ENCODE results near the gene ANXA11. TPM values are rescaled to one million over a fixed set of nuclear protein-coding genes. Genes with fewer than 3 reads are reported as not detected.

ANXA11 gene
- total and polyA plus RNA-seq, 2 experiments from 2014 or later, result 42.3 to 70.0 TPM

- H3K4me3 Mint-ChIP-seq, result no peak overlapping the region
- DNase-seq (ENCODE audit: low spot score) (peak; percentile 34), ATAC-seq (peak; percentile 13)
- Histone ChIP-seq H3K9me2 (ENCODE audit: insufficient read depth) (no peaks in the 10 kb centered on the region), H3K36me3 (ENCODE audit: insufficient read depth) (no peaks in the 10 kb centered on the region), H3K27ac (ENCODE audit: low read depth) (no peak overlapping the region), H4K20me1 (replicated peaks; ENCODE audit: insufficient read depth) (no peaks in the 10 kb centered on the region), H3K27me3 (ENCODE audit: insufficient read depth) (peaks cover 22% of the 10 kb centered on the region), H3K4me3 (no peak overlapping the region), H2AFZ (no peak overlapping the region), H3F3A (replicated peaks; ENCODE audit: low read depth) (no peaks in the 10 kb centered on the region), H3K79me2 (replicated peaks; ENCODE audit: insufficient read depth) (no peaks in the 10 kb centered on the region), H3K4me1 (ENCODE audit: insufficient read depth) (peaks cover 4% of the 10 kb centered on the region; the same call in 1 of the 2 replicates), H3K4me2 (no peak overlapping the region)
- H3K36me3 Mint-ChIP-seq (ENCODE audit: low read depth), result no peaks in the 10 kb centered on the region
- peaks cover 22% of the 10 kb centered on the region for H3K27me3 Mint-ChIP-seq (ENCODE audit: insufficient read depth, low read depth, poor library complexity)
- TF ChIP-seq EZH2 (IDR thresholded peaks at IDR 0.05; ENCODE audit: low read depth, unreplicated experiment) (no peak), REST (IDR thresholded peaks at IDR 0.05; ENCODE audit: unreplicated experiment) (no peak), POLR2AphosphoS5 (IDR thresholded peaks at IDR 0.05; ENCODE audit: low read depth) (no peak), JUNB (IDR thresholded peaks at IDR 0.05; ENCODE audit: unreplicated experiment) (no peak), ZNF462 (CRISPR knock-in tag; IDR thresholded peaks at IDR 0.05) (no peak), ZNF331 (CRISPR knock-in tag; IDR thresholded peaks at IDR 0.05; ENCODE audit: low read depth) (no peak), EZH2phosphoT487 (IDR thresholded peaks at IDR 0.05; ENCODE audit: unreplicated experiment) (no peak), CREB1 (CRISPR knock-in tag; IDR thresholded peaks at IDR 0.05; ENCODE audit: low read depth) (no peak), ZNF114 (CRISPR knock-in tag; IDR thresholded peaks at IDR 0.05) (no peak), STAT1 (IDR thresholded peaks at IDR 0.05; ENCODE audit: unreplicated experiment) (no peak), CTCF (conservative IDR thresholded peaks at IDR 0.05; ENCODE audit: low read depth in 2 of 2) (no peak), ETS1 (IDR thresholded peaks at IDR 0.05) (no peak), NANOG (IDR thresholded peaks at IDR 0.05; ENCODE audit: borderline replicate concordance) (no peak)
- H3K4me1 Mint-ChIP-seq, result peaks cover 23% of the 10 kb centered on the region
- H3K9me3 Mint-ChIP-seq, result no peaks in the 10 kb centered on the region
- no peak overlapping the region for H3K27ac Mint-ChIP-seq
Measured at GRCh38 chr10:80136134-80136571, 69.2 kb downstream of the ANXA11 start.

All from GM23338 (cell line).